ENCODE data around the gene EFCAB14. TPM values are rescaled to one million over a fixed set of nuclear protein-coding genes. Genes with fewer than 3 reads are reported as not detected.
"Not testable (repeated sequence)": the region's sequence is repeated elsewhere in the genome, so short reads cannot be mapped to it uniquely, and the experiment has no call there.

The EFCAB14 gene
- total RNA-seq, 1 experiment from 2014 or later, result 86.8 TPM

GRCh38 chr1:46757247-46757955 lies 38.5 kb upstream of the EFCAB14 start:
- peaks cover 9% of the 10 kb centered on the region; the same call in 1 of the 2 replicates for H3K27me3 ChIP-seq (ENCODE audit: control insufficient read depth, insufficient read depth, low read length)
- TF ChIP-seq POLR2AphosphoS5 (IDR thresholded peaks at IDR 0.05; ENCODE audit: low read depth, low read length), result no peak
- no peak for TF ChIP-seq SIN3A (IDR thresholded peaks at IDR 0.05; ENCODE audit: borderline replicate concordance, insufficient read depth, low read depth, low read length)
- TF ChIP-seq, protein P1, sequence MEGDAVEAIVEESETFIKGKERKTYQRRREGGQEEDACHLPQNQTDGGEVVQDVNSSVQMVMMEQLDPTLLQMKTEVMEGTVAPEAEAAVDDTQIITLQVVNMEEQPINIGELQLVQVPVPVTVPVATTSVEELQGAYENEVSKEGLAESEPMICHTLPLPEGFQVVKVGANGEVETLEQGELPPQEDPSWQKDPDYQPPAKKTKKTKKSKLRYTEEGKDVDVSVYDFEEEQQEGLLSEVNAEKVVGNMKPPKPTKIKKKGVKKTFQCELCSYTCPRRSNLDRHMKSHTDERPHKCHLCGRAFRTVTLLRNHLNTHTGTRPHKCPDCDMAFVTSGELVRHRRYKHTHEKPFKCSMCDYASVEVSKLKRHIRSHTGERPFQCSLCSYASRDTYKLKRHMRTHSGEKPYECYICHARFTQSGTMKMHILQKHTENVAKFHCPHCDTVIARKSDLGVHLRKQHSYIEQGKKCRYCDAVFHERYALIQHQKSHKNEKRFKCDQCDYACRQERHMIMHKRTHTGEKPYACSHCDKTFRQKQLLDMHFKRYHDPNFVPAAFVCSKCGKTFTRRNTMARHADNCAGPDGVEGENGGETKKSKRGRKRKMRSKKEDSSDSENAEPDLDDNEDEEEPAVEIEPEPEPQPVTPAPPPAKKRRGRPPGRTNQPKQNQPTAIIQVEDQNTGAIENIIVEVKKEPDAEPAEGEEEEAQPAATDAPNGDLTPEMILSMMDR (IDR thresholded peaks at IDR 0.05), result no peak
- no peaks in the 10 kb centered on the region for H3K9me3 ChIP-seq (ENCODE audit: control insufficient read depth, insufficient read depth, low read depth, low read length)
- POLR2A ChIA-PET, result no interaction called here
- H3K4me3 ChIP-seq (ENCODE audit: low read depth in 2 of 2, low read length in 2 of 2), result no peak overlapping the region
- CTCF ChIA-PET, result no interaction called here
- ATAC-seq, result no peak
- no peak overlapping the region for H3K27ac ChIP-seq (ENCODE audit: low read length)
- intact Hi-C loops (cut with micrococcal nuclease; ENCODE audit: unreplicated experiment), result loop anchor here (10.0 kb wide), 1 partner anchor 107 kb away; no protein-coding TSS in a partner anchor
- H3K36me3 ChIP-seq (ENCODE audit: control insufficient read depth, insufficient read depth, low read length), result no peaks in the 10 kb centered on the region
- BruUV-seq (replicated peaks), result no TSS peak
- H3K4me1 ChIP-seq (ENCODE audit: control insufficient read depth, insufficient read depth, low read length), result no peaks in the 10 kb centered on the region
- no peak for DNase-seq (ENCODE audit: low read depth, low spot score)
- in situ Hi-C loops (cut with HindIII; ENCODE audit: low pct_unique_long_range_greater_than_20kb, low sequenced_read_pairs), result no loop called here

DNA sequence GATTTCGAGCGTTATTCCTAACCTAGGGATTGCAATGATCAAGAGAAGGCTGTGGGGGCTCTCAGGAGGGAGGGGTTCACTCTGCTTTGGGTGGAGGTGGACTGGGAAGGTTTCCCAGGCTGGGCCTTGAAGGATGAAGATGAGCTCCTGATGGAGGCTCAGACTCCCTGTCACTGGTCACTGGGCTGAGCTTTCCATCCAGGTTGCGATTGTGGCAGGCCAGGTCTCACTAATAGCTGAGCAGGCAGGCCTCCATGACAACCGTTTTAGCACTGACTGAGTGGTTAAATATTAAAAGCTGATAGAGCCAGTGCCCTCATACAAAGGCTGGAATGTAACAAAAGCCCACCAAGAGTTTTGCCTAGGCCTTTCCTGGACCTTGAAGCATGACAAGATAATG lies 36.2 kb upstream of the EFCAB14 start:
- in situ Hi-C loops (cut with HindIII; ENCODE audit: low pct_unique_long_range_greater_than_20kb, low sequenced_read_pairs), result no loop called here
- Histone ChIP-seq H3K27me3 (ENCODE audit: control insufficient read depth, insufficient read depth, low read length) (peaks cover 2% of the 10 kb centered on the region; the same call in 1 of the 2 replicates), H3K36me3 (ENCODE audit: control insufficient read depth, insufficient read depth, low read length) (no peaks in the 10 kb centered on the region), H3K9me3 (ENCODE audit: control insufficient read depth, insufficient read depth, low read depth, low read length) (no peaks in the 10 kb centered on the region), H3K4me3 (ENCODE audit: low read depth in 2 of 2, low read length in 2 of 2) (no peak overlapping the region), H3K27ac (ENCODE audit: low read length) (no peak overlapping the region), H3K4me1 (ENCODE audit: control insufficient read depth, insufficient read depth, low read length) (no peaks in the 10 kb centered on the region)
- DNase-seq (ENCODE audit: low read depth, low spot score) (no peak), ATAC-seq (no peak)
- intact Hi-C loops (cut with micrococcal nuclease; ENCODE audit: unreplicated experiment), result loop anchor here (10.0 kb wide), 1 partner anchor 110 kb away; no protein-coding TSS in a partner anchor
- TF ChIP-seq TCF7L2 (IDR thresholded peaks at IDR 0.05; ENCODE audit: low read depth, low read length) (no peak), POLR2AphosphoS5 (IDR thresholded peaks at IDR 0.05; ENCODE audit: low read depth, low read length) (no peak), SIN3A (IDR thresholded peaks at IDR 0.05; ENCODE audit: borderline replicate concordance, insufficient read depth, low read depth, low read length) (no peak)
- TF ChIP-seq, protein P2, sequence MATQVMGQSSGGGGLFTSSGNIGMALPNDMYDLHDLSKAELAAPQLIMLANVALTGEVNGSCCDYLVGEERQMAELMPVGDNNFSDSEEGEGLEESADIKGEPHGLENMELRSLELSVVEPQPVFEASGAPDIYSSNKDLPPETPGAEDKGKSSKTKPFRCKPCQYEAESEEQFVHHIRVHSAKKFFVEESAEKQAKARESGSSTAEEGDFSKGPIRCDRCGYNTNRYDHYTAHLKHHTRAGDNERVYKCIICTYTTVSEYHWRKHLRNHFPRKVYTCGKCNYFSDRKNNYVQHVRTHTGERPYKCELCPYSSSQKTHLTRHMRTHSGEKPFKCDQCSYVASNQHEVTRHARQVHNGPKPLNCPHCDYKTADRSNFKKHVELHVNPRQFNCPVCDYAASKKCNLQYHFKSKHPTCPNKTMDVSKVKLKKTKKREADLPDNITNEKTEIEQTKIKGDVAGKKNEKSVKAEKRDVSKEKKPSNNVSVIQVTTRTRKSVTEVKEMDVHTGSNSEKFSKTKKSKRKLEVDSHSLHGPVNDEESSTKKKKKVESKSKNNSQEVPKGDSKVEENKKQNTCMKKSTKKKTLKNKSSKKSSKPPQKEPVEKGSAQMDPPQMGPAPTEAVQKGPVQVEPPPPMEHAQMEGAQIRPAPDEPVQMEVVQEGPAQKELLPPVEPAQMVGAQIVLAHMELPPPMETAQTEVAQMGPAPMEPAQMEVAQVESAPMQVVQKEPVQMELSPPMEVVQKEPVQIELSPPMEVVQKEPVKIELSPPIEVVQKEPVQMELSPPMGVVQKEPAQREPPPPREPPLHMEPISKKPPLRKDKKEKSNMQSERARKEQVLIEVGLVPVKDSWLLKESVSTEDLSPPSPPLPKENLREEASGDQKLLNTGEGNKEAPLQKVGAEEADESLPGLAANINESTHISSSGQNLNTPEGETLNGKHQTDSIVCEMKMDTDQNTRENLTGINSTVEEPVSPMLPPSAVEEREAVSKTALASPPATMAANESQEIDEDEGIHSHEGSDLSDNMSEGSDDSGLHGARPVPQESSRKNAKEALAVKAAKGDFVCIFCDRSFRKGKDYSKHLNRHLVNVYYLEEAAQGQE (IDR thresholded peaks at IDR 0.05; ENCODE audit: insufficient read depth in 1 of 2, low read depth in 2 of 2, low read length in 1 of 2), result no peak
- TF ChIP-seq, protein P1 (IDR thresholded peaks at IDR 0.05), result no peak
- POLR2A ChIA-PET, result no interaction called here
- CTCF ChIA-PET, result no interaction called here
- BruUV-seq (replicated peaks), result no TSS peak

DNA sequence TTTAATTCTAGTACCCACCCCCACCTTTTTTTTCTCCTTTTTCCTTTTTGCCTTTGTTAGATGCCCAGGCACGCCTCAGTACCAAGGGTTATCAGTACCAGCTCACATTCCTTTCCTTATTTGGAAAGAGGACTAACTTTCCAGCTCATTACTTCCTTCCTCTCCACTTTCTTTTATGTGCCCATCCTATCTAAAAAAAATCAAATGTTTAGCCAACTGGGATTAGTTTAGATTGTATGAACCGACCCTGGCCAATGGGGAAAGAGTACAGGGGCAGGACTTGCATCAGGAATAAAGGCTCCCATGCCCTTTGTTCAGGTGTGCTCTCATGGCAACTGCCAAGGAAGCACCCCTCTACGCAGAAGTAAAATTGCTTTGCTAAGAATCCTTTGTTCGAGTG lies 35.8 kb upstream of the EFCAB14 start:
- intact Hi-C loops (cut with micrococcal nuclease; ENCODE audit: unreplicated experiment), result loop anchor here (10.0 kb wide), 1 partner anchor 110 kb away; no protein-coding TSS in a partner anchor
- H3K4me1 ChIP-seq (ENCODE audit: control insufficient read depth, insufficient read depth, low read length); H3K36me3 ChIP-seq (ENCODE audit: control insufficient read depth, insufficient read depth, low read length); H3K9me3 ChIP-seq (ENCODE audit: control insufficient read depth, insufficient read depth, low read depth, low read length); POLR2A ChIA-PET; H3K27ac ChIP-seq (ENCODE audit: low read length); BruUV-seq (replicated peaks); ATAC-seq; in situ Hi-C loops (cut with HindIII; ENCODE audit: low pct_unique_long_range_greater_than_20kb, low sequenced_read_pairs); H3K27me3 ChIP-seq (ENCODE audit: control insufficient read depth, insufficient read depth, low read length); CTCF ChIA-PET; H3K4me3 ChIP-seq (ENCODE audit: low read depth in 2 of 2, low read length in 2 of 2); DNase-seq (ENCODE audit: low read depth, low spot score): not testable (repeated sequence)

All from Panc1 (cell line).